ENCODE results near the gene MACROD2. TPM values are rescaled to one million over a fixed set of nuclear protein-coding genes. Genes with fewer than 3 reads are reported as not detected.

The MACROD2 gene
- polyA plus RNA-seq, 1 donor (not counting 4 experiments of a cell fraction or from before 2014, with no cell fraction given) = 0.71 TPM

DNA sequence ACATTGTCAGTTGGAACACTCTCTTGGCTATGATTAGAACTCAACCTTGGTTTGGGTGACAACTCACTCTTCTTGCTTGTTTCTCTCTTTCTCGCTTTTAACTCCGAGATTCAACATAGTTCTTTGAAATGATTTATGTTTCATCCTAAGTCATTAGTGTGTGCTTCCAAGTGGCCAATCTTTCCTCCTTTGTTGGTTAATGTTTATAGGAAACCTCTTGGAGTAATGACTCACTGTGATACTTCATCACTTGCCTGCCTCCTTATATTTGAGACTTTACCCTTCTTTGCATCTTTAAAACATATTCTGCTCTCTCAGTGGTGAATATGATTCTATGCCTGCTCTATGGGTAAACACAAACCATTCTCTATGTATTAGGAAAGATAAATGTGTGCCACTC, 621.8 kb downstream of the MACROD2 start:
- Histone ChIP-seq H3K4me3 (ENCODE audit: control insufficient read depth in 2 of 3, extremely low read depth in 1 of 3, insufficient read depth in 2 of 3, low read depth in 1 of 3, low read length in 3 of 3) (no peak overlapping the region), H4K20me1 (ENCODE audit: control insufficient read depth, extremely low read depth, insufficient read depth, low read length) (no peaks in the 10 kb centered on the region), H3K27ac (ENCODE audit: control insufficient read depth, insufficient read depth, low read length) (no peak overlapping the region), H3K9ac (ENCODE audit: control insufficient read depth, extremely low read depth, insufficient read depth, low read length) (no peak overlapping the region), H3K4me2 (ENCODE audit: control insufficient read depth, extremely low read depth, insufficient read depth, low read depth, low read length) (no peak overlapping the region), H3K79me2 (ENCODE audit: control insufficient read depth, insufficient read depth, low read length) (no peaks in the 10 kb centered on the region), H3K4me1 (ENCODE audit: control insufficient read depth, extremely low read depth, insufficient read depth, low read length) (peaks cover 3% of the 10 kb centered on the region), H3K9me3 (ENCODE audit: control insufficient read depth, low read depth, low read length) (no peaks in the 10 kb centered on the region), H3K27me3 (ENCODE audit: control insufficient read depth, extremely low read depth, insufficient read depth, low read length) (no peaks in the 10 kb centered on the region), H3K9me1 (ENCODE audit: control insufficient read depth, extremely low read depth, insufficient read depth, low read length) (no peaks in the 10 kb centered on the region), H3K36me3 (ENCODE audit: control insufficient read depth in 2 of 2, extremely low read depth in 1 of 2, insufficient read depth in 2 of 2, low read length in 2 of 2) (no peaks in the 10 kb centered on the region), H2AFZ (ENCODE audit: control insufficient read depth, low read length) (no peak overlapping the region)
- dilution Hi-C loops (cut with MboI; ENCODE audit: extremely low pct_ligation_motif_present, low sequenced_read_pairs) = no loop called here
- no peak for TF ChIP-seq EZH2 (IDR thresholded peaks at IDR 0.05; ENCODE audit: low read length)
- TF ChIP-seq, protein P1, sequence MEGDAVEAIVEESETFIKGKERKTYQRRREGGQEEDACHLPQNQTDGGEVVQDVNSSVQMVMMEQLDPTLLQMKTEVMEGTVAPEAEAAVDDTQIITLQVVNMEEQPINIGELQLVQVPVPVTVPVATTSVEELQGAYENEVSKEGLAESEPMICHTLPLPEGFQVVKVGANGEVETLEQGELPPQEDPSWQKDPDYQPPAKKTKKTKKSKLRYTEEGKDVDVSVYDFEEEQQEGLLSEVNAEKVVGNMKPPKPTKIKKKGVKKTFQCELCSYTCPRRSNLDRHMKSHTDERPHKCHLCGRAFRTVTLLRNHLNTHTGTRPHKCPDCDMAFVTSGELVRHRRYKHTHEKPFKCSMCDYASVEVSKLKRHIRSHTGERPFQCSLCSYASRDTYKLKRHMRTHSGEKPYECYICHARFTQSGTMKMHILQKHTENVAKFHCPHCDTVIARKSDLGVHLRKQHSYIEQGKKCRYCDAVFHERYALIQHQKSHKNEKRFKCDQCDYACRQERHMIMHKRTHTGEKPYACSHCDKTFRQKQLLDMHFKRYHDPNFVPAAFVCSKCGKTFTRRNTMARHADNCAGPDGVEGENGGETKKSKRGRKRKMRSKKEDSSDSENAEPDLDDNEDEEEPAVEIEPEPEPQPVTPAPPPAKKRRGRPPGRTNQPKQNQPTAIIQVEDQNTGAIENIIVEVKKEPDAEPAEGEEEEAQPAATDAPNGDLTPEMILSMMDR (optimal IDR thresholded peaks at IDR 0.05 in 1 of 3, IDR thresholded peaks at IDR 0.05 in 1 of 3, conservative IDR thresholded peaks at IDR 0.05 in 1 of 3; ENCODE audit: extremely low read depth in 1 of 3, insufficient read depth in 2 of 3, low read length in 3 of 3) = no peak
- DNase-seq (ENCODE audit: low read depth, low spot score) (no peak), FAIRE-seq (no peak)

DNA sequence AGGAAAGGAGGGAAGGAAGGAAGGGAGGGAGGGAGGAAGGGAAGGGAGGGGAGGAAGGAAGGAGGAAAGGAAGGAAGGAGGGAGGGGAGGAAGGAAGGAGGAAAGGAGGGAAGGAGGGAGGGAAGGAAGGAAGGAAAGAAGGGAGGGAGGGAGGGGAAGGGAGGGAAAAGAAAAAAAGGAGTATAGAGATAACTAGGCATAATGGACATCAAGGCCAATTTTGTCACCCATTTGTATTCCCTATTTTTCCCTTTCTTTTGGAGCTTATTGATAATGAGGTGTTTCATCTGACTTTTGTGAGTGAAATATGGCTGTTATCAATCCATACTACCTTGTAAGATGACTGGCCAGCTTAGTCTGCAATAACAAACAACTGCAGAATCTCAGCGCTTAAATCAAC, 624.1 kb downstream of the MACROD2 start:
- TF ChIP-seq, protein P1 (optimal IDR thresholded peaks at IDR 0.05 in 1 of 3, IDR thresholded peaks at IDR 0.05 in 1 of 3, conservative IDR thresholded peaks at IDR 0.05 in 1 of 3; ENCODE audit: extremely low read depth in 1 of 3, insufficient read depth in 2 of 3, low read length in 3 of 3) = no peak
- TF ChIP-seq EZH2 (IDR thresholded peaks at IDR 0.05; ENCODE audit: low read length) = no peak
- Histone ChIP-seq H3K4me1 (ENCODE audit: control insufficient read depth, extremely low read depth, insufficient read depth, low read length) (peaks cover 9% of the 10 kb centered on the region), H3K9me3 (ENCODE audit: control insufficient read depth, low read depth, low read length) (no peaks in the 10 kb centered on the region), H3K36me3 (ENCODE audit: control insufficient read depth in 2 of 2, extremely low read depth in 1 of 2, insufficient read depth in 2 of 2, low read length in 2 of 2) (no peaks in the 10 kb centered on the region), H3K9me1 (ENCODE audit: control insufficient read depth, extremely low read depth, insufficient read depth, low read length) (no peaks in the 10 kb centered on the region), H3K27me3 (ENCODE audit: control insufficient read depth, extremely low read depth, insufficient read depth, low read length) (no peaks in the 10 kb centered on the region), H3K9ac (ENCODE audit: control insufficient read depth, extremely low read depth, insufficient read depth, low read length) (no peak overlapping the region), H3K79me2 (ENCODE audit: control insufficient read depth, insufficient read depth, low read length) (no peaks in the 10 kb centered on the region), H3K4me2 (ENCODE audit: control insufficient read depth, extremely low read depth, insufficient read depth, low read depth, low read length) (no peak overlapping the region), H4K20me1 (ENCODE audit: control insufficient read depth, extremely low read depth, insufficient read depth, low read length) (no peaks in the 10 kb centered on the region), H3K4me3 (ENCODE audit: control insufficient read depth in 2 of 3, extremely low read depth in 1 of 3, insufficient read depth in 2 of 3, low read depth in 1 of 3, low read length in 3 of 3) (no peak overlapping the region), H3K27ac (ENCODE audit: control insufficient read depth, insufficient read depth, low read length) (no peak overlapping the region), H2AFZ (ENCODE audit: control insufficient read depth, low read length) (no peak overlapping the region)
- DNase-seq (ENCODE audit: low read depth, low spot score) (no peak), FAIRE-seq (no peak)
- dilution Hi-C loops (cut with MboI; ENCODE audit: extremely low pct_ligation_motif_present, low sequenced_read_pairs) = no loop called here
